ENCODE measurements around the gene GPR62.

Gene GPR62

GRCh38 chr3:51994530-51994929, 39.3 kb downstream of the GPR62 start:
- no peak for DNase-seq (ENCODE audit: low read depth)

GRCh38 chr3:51995346-51996163, 40.4 kb downstream of the GPR62 start, which contains the start of gene RPL29:
RPL29 (minus strand) TSS chr3:51995895; CDS start chr3:51995461, 434 bp downstream.
- DNase-seq (ENCODE audit: low read depth), result peak; percentile 91

DNA sequence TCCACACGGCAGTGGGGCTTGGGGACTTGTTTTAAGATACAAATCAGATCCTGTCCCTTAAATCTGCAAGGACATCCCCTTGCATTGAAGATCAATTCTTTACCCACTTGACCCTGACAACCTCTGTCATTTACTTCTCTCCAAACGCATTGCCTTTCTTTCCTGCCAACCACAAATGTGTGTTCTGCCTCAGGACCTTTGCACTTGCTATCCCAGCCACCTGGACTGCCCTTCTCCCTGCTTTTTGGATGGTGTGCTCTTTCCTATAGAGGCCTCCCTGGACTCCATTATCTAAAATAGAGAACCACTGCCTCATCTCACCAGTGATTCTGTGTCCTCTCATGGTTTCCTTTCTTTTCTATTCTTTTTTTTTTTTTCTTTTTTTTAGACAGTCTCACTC, 42.0 kb downstream of the GPR62 start:
- DNase-seq (ENCODE audit: low read depth), result no peak

GRCh38 chr3:51997935-51998596, 42.9 kb downstream of the GPR62 start:
- no peak for DNase-seq (ENCODE audit: low read depth)

- no peak for DNase-seq (ENCODE audit: low read depth)
Observed at GRCh38 chr3:51998774-51999173, 43.6 kb downstream of the GPR62 start.

DNA sequence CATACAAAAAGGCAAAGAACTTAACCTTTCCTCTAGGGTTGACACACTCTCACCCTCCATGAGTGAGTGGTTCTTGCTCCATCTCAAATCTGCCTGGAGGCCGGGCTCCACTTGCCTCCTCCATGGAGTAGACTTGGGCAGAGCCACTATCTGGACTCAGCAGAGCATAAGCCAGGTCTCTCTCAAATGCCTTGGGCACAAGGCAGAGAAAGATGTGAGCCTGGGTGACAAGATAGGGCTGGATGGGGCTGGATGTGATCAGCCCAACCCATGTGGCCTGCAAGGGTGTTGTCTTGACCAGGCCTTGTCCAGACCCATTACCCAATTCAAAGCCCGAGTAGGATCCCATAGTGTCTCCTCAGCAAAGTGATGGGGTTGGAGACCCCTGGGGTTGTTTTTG, 44.7 kb downstream of the GPR62 start:
- no peak for DNase-seq (ENCODE audit: low read depth)

GRCh38 chr3:52001443-52001974, 46.3 kb downstream of the GPR62 start:
- DNase-seq (ENCODE audit: low read depth), result no peak

GRCh38 chr3:52002748-52003147, 47.6 kb downstream of the GPR62 start:
- DNase-seq (ENCODE audit: low read depth), result no peak

DNA sequence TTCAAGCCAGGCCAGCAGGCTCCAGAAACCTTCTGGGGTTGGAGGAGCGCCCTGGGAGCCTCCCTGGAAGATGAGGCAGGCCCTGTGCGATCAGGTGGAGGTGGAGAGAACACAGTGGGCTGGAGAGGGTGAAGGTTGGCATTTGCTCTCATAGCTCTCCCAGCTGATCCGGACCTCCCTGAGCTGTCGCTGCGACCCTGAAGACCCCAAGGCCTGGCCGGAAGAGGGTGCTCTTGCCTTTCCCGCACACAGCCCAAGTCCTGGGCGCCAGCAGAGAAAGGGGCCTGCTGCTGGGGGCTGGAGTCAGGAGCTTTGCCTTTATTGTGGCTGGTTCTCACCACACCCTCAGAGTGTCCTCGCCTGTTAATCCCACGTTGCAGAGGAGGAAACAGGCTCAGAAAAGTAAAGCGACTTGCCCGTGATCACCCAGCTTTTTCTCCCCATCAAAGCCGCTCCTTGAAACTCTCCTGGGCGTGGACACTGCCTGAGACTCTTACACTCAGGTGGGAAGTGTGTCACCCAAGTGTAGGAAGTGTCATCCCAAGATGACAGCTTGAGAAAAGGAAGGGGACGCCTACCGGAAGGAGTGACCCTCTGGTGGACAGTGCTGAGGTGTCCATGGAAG, 49.1 kb downstream of the GPR62 start:
- no peak for DNase-seq (ENCODE audit: low read depth)

GRCh38 chr3:52004906-52005395, 49.8 kb downstream of the GPR62 start:
- DNase-seq (ENCODE audit: low read depth), result no peak

GRCh38 chr3:52005571-52005986, 50.4 kb downstream of the GPR62 start:
- DNase-seq (ENCODE audit: low read depth), result no peak

DNA sequence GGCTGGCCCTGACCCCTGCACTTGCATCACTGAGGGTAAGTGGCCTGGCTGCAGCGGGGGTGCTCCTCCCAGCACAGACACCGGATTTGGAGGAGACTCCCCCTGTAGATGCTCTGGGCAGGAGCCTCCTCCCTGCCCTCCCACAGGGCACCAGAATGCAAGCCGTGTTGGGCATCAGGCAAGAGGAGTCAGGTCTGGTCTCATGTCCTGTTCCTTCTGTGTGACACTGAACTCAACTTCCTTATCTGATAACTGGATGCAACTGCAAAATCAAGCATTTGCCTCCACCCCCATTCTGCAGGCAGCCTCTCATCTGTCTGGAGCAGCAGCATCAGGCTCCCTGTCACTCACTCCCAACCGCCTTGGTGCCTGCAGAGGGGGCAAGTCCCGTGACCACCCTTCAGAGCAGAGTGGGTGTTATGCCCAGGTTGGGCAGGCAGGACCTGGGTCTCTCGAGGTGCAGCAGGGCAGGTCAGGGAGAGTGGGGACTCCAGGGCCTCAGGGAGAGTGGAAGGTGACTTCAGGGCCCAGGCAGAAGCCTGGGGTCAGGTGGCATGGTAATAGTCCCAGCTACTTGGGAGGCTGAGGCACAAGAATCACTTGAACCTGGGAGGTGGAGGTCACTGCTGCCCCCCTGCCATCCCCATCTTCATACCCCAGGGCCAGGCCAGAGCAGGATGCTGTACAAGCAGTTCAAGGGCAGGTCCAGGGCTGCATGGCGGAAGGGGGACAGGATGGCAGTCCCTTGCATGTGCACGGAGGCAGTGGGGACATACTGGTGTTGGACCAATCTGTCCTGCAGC, 51.0 kb downstream of the GPR62 start:
- no peak for DNase-seq (ENCODE audit: low read depth)

DNA sequence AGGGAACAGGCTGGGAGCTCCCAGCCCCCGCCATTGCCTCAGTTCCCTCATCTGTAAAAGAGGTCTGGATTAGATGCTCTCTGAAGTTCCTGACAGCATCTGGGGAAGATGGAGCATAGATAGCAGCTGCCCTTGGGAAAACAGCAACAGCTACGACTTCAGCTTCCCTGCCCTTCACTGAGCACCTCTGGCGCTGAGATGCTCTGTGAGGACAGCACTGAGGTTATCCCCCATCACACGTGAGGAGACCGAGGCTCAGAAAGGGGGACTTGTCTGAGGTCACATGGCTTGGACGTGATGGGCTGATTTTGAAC, 51.6 kb downstream of the GPR62 start:
- DNase-seq (ENCODE audit: low read depth), result no peak
